ENCODE measurements around the gene EFEMP2. TPM values are rescaled to one million over a fixed set of nuclear protein-coding genes. Genes with fewer than 3 reads are reported as not detected.

EFEMP2 gene
- polyA plus RNA-seq (2013) = 122 and 127 TPM in 2 replicates

DNA sequence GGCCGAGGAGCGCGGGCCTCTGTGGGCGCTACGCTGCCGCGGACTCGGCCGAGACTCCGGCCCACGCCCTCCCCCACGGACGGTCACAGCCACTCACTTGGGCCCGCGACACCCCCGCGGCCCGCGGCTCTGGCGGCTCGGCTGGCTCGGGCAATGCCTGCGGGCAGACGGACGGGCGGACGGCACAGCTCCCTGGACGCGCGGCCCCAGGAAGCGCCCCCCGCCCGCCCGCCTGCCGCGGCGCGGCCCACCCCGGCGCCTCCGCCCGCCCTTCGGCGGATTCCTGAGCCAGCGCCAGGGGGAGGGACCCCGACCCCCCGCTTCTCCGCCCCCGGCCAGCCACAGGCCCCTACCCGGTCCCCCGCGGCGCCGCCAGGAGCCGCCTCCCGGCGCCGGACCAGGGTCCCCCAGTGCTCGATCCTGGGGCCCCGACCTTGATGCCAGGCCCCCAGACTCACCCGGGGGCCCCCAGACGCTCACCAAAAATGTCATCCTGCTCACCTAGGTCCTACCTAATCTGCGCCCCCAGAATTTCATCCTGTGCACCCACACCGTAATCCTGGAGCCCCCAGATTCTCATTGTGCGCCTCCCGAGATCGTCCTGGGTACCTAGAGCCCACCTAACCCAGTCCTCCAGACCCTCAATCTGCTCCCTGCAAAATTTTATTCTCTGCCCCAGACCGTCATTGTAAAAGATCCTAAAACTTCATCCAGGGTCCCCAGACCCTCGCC, at the start of gene EFEMP2:
Gene EFEMP2 (minus strand): TSS at position 215 of the 732 bp plus-strand sequence. CDS start 446 bp downstream, outside the sequence.
- DNase-seq = peak in 1 of 2 donors; percentile 52
- Histone ChIP-seq H3K79me2 (ENCODE audit: control insufficient read depth, insufficient read depth, low read length, poor library complexity) (peaks cover 9% of the 10 kb centered on the region), H3K27ac (ENCODE audit: low read depth, low read length) (peak within 1 kb of the TSS; percentile 68), H4K91ac (ENCODE audit: low read depth, low read length) (peak within 1 kb of the TSS; percentile 93), H4K12ac (ENCODE audit: low read depth, low read length) (peak within 1 kb of the TSS; percentile 92), H2AK5ac (ENCODE audit: low read length) (peak within 1 kb of the TSS; percentile 91), H2AFZ (ENCODE audit: insufficient read depth, low read length, poor library complexity) (peak within 1 kb of the TSS; percentile 73), H2BK120ac (ENCODE audit: insufficient read depth, low read length, poor library complexity) (peak within 1 kb of the TSS; percentile 45), H3K9me3 (ENCODE audit: insufficient read depth, low read depth, low read length) (no peaks in the 10 kb centered on the region), H4K8ac (ENCODE audit: low read depth, low read length) (peak within 1 kb of the TSS; percentile 92), H3K18ac (ENCODE audit: low read length) (peak within 1 kb of the TSS; percentile 97), H3K23ac (ENCODE audit: low read length) (peak within 1 kb of the TSS; percentile 34), H3K4me2 (ENCODE audit: low read length) (peak within 1 kb of the TSS; percentile 99), H3K14ac (ENCODE audit: low read length) (peak within 1 kb of the TSS; percentile 88), H2BK12ac (ENCODE audit: low read length) (peak within 1 kb of the TSS; percentile 25), H3K4me1 (ENCODE audit: control insufficient read depth in 1 of 2, insufficient read depth in 2 of 2, low read length in 2 of 2) (peaks cover 9 to 13% of the 10 kb centered on the region in 2 experiments), H2BK5ac (ENCODE audit: low read depth, low read length, poor library complexity) (peak within 1 kb of the TSS; percentile 71), H3K79me1 (ENCODE audit: low read length) (peaks cover 13% of the 10 kb centered on the region), H3K4me3 (ENCODE audit: low read depth, low read length) (peak within 1 kb of the TSS; percentile 85), H3K36me3 (ENCODE audit: control insufficient read depth in 1 of 2, insufficient read depth in 2 of 2, low read length in 2 of 2) (peaks cover 19 to 32% of the 10 kb centered on the region in 2 experiments), H3K27me3 (ENCODE audit: insufficient read depth, low read length) (no peaks in the 10 kb centered on the region), H3K9ac (ENCODE audit: low read length) (peak within 1 kb of the TSS; percentile 77), H3K4ac (ENCODE audit: low read depth, low read length) (peak within 1 kb of the TSS; percentile 80)
- no CpG with 5 or more reads among the region's 69 CpGs for WGBS (ENCODE audit: extremely low coverage, insufficient coverage, insufficient read length)

DNA sequence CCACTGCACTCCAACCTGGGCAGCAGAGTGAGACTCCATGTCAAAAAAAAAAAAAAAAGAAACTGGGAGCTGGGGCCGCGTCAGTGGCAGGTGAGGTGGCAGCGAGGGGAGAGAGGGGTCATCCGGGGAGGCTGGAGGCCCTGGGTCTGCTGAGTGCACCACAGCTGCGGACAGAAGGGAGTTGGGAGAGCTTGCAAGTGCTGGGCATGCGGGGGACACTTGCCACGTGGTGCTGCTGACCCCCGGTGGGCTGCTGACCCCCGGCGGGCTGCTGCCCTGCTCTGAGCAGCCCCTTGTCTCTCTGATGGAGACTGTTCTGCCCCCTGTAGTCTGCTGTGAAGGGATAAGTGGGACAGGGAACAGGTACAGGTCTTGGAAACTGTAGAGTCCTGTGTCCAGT, 49.3 kb upstream of the EFEMP2 start:
- H3K14ac ChIP-seq (ENCODE audit: low read length) = no peak overlapping the region
- no peak overlapping the region for H3K4me3 ChIP-seq (ENCODE audit: low read depth, low read length)
- no peaks in the 10 kb centered on the region for H3K27me3 ChIP-seq (ENCODE audit: insufficient read depth, low read length)
- no peak overlapping the region for H3K9ac ChIP-seq (ENCODE audit: low read length)
- no peak overlapping the region for H4K91ac ChIP-seq (ENCODE audit: low read depth, low read length)
- no CpG with 5 or more reads among the region's 10 CpGs for WGBS (ENCODE audit: extremely low coverage, insufficient coverage, insufficient read length)
- no peak overlapping the region for H3K27ac ChIP-seq (ENCODE audit: low read depth, low read length)
- no peak overlapping the region for H4K8ac ChIP-seq (ENCODE audit: low read depth, low read length)
- H3K9me3 ChIP-seq (ENCODE audit: insufficient read depth, low read depth, low read length) = peaks cover 2% of the 10 kb centered on the region
- H3K4me1 ChIP-seq (ENCODE audit: control insufficient read depth in 1 of 2, insufficient read depth in 2 of 2, low read length in 2 of 2) = peaks cover 20 to 21% of the 10 kb centered on the region in 2 experiments
- no peak overlapping the region for H2BK5ac ChIP-seq (ENCODE audit: low read depth, low read length, poor library complexity)
- H3K18ac ChIP-seq (ENCODE audit: low read length) = no peak overlapping the region
- no peak for DNase-seq
- peaks cover 8% of the 10 kb centered on the region for H3K79me1 ChIP-seq (ENCODE audit: low read length)
- no peak overlapping the region for H3K4ac ChIP-seq (ENCODE audit: low read depth, low read length)
- no peak overlapping the region for H2AFZ ChIP-seq (ENCODE audit: insufficient read depth, low read length, poor library complexity)
- H4K12ac ChIP-seq (ENCODE audit: low read depth, low read length) = no peak overlapping the region
- no peak overlapping the region for H3K23ac ChIP-seq (ENCODE audit: low read length)
- peaks cover 26 to 29% of the 10 kb centered on the region in 2 experiments for H3K36me3 ChIP-seq (ENCODE audit: control insufficient read depth in 1 of 2, insufficient read depth in 2 of 2, low read length in 2 of 2)
- no peak overlapping the region for H2BK12ac ChIP-seq (ENCODE audit: low read length)
- H2AK5ac ChIP-seq (ENCODE audit: low read length) = no peak overlapping the region
- H3K4me2 ChIP-seq (ENCODE audit: low read length) = no peak overlapping the region
- no peak overlapping the region for H2BK120ac ChIP-seq (ENCODE audit: insufficient read depth, low read length, poor library complexity)
- peaks cover 10% of the 10 kb centered on the region for H3K79me2 ChIP-seq (ENCODE audit: control insufficient read depth, insufficient read depth, low read length, poor library complexity)

DNA sequence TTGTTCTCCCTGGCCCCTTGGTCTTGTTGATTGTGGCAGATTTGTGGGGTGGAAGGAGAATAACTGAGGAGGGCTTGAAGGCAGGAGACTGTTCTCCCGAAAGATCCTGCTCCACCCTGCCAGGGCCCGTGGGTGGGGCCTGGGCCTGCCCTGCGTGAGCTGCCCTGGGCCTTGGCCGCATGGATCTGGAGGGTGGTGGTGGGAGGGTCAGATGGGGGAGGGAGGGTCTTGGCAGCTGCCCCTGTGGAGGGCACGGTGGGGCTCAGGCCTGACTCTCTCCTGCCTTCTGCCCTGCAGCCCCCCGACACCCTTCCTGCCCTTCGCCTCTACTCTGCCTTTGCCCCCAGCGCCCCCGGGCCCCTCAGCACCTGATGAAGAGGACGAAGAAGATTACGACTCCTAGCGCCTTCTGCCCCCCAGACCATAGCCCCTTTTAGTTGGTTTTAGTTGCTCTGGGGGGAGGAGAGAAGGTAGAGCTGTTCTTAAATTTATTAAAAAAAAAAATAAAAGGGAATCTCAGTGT, 48.5 kb upstream of the EFEMP2 start:
- Histone ChIP-seq H3K27me3 (ENCODE audit: insufficient read depth, low read length) (no peaks in the 10 kb centered on the region), H4K8ac (ENCODE audit: low read depth, low read length) (no peak overlapping the region), H3K4me3 (ENCODE audit: low read depth, low read length) (no peak overlapping the region), H3K79me2 (ENCODE audit: control insufficient read depth, insufficient read depth, low read length, poor library complexity) (peaks cover 10% of the 10 kb centered on the region), H4K91ac (ENCODE audit: low read depth, low read length) (no peak overlapping the region), H3K9me3 (ENCODE audit: insufficient read depth, low read depth, low read length) (peaks cover 2% of the 10 kb centered on the region), H2BK120ac (ENCODE audit: insufficient read depth, low read length, poor library complexity) (no peak overlapping the region), H4K12ac (ENCODE audit: low read depth, low read length) (no peak overlapping the region), H2BK12ac (ENCODE audit: low read length) (no peak overlapping the region), H3K79me1 (ENCODE audit: low read length) (peaks cover 9% of the 10 kb centered on the region), H3K14ac (ENCODE audit: low read length) (no peak overlapping the region), H2AFZ (ENCODE audit: insufficient read depth, low read length, poor library complexity) (no peak overlapping the region), H2AK5ac (ENCODE audit: low read length) (no peak overlapping the region), H3K4me2 (ENCODE audit: low read length) (no peak overlapping the region), H2BK5ac (ENCODE audit: low read depth, low read length, poor library complexity) (no peak overlapping the region), H3K36me3 (ENCODE audit: control insufficient read depth in 1 of 2, insufficient read depth in 2 of 2, low read length in 2 of 2) (peaks cover 26 to 31% of the 10 kb centered on the region in 2 experiments), H3K4me1 (ENCODE audit: control insufficient read depth in 1 of 2, insufficient read depth in 2 of 2, low read length in 2 of 2) (peaks cover 26 to 29% of the 10 kb centered on the region in 2 experiments), H3K23ac (ENCODE audit: low read length) (no peak overlapping the region), H3K4ac (ENCODE audit: low read depth, low read length) (no peak overlapping the region), H3K27ac (ENCODE audit: low read depth, low read length) (no peak overlapping the region), H3K9ac (ENCODE audit: low read length) (no peak overlapping the region), H3K18ac (ENCODE audit: low read length) (no peak overlapping the region)
- WGBS (ENCODE audit: extremely low coverage, insufficient coverage, insufficient read length) = no CpG with 5 or more reads among the region's 12 CpGs
- no peak for DNase-seq

DNA sequence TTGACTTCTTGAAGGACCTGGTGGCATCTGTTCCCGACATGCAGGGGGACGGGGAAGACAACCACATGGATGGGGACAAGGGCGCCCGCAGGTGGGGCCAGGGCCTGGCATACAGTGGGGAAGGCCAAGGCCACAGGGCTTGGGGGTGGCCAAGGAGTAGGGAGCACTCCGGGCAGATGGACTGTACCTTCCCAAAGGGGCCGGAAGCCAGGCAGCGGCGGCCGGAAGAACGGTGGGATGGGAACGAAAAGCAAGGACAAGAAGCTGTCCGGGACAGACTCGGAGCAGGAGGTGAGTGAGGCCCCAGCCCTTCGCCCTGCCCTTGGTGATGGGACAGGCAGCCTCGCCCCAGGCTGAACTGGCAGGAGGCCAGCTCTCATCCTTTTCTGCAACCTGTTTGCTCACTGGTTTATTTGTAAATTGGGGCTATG, 47.8 kb upstream of the EFEMP2 start:
- peaks cover 10% of the 10 kb centered on the region for H3K79me2 ChIP-seq (ENCODE audit: control insufficient read depth, insufficient read depth, low read length, poor library complexity)
- no peak overlapping the region for H4K8ac ChIP-seq (ENCODE audit: low read depth, low read length)
- H3K4me1 ChIP-seq (ENCODE audit: control insufficient read depth in 1 of 2, insufficient read depth in 2 of 2, low read length in 2 of 2) = peaks cover 32 to 36% of the 10 kb centered on the region in 2 experiments
- H2AFZ ChIP-seq (ENCODE audit: insufficient read depth, low read length, poor library complexity) = no peak overlapping the region
- H3K27me3 ChIP-seq (ENCODE audit: insufficient read depth, low read length) = no peaks in the 10 kb centered on the region
- H2AK5ac ChIP-seq (ENCODE audit: low read length) = no peak overlapping the region
- H3K79me1 ChIP-seq (ENCODE audit: low read length) = peaks cover 15% of the 10 kb centered on the region
- H2BK12ac ChIP-seq (ENCODE audit: low read length) = no peak overlapping the region
- peak overlapping the region; percentile 35 for H3K14ac ChIP-seq (ENCODE audit: low read length)
- no CpG with 5 or more reads among the region's 15 CpGs for whole genome bisulfite sequencing (ENCODE audit: extremely low coverage, insufficient coverage, insufficient read length)
- peaks cover 26 to 31% of the 10 kb centered on the region in 2 experiments for H3K36me3 ChIP-seq (ENCODE audit: control insufficient read depth in 1 of 2, insufficient read depth in 2 of 2, low read length in 2 of 2)
- DNase-seq = no peak
- H3K4me3 ChIP-seq (ENCODE audit: low read depth, low read length) = peak overlapping the region; percentile 92
- H3K23ac ChIP-seq (ENCODE audit: low read length) = no peak overlapping the region
- H3K4ac ChIP-seq (ENCODE audit: low read depth, low read length) = no peak overlapping the region
- no peak overlapping the region for H4K91ac ChIP-seq (ENCODE audit: low read depth, low read length)
- H3K9me3 ChIP-seq (ENCODE audit: insufficient read depth, low read depth, low read length) = peaks cover 2% of the 10 kb centered on the region
- no peak overlapping the region for H2BK120ac ChIP-seq (ENCODE audit: insufficient read depth, low read length, poor library complexity)
- H2BK5ac ChIP-seq (ENCODE audit: low read depth, low read length, poor library complexity) = no peak overlapping the region
- H3K27ac ChIP-seq (ENCODE audit: low read depth, low read length) = no peak overlapping the region
- H3K4me2 ChIP-seq (ENCODE audit: low read length) = peak overlapping the region; percentile 73
- peak overlapping the region; percentile 11 for H3K18ac ChIP-seq (ENCODE audit: low read length)
- H4K12ac ChIP-seq (ENCODE audit: low read depth, low read length) = no peak overlapping the region
- peak overlapping the region; percentile 18 for H3K9ac ChIP-seq (ENCODE audit: low read length)
